GM12865 (cell line): ENCODE measurements around the gene DKK3.

Experiments
- DNase-seq: peaks from one replicate; pipeline ENCODE4 v3.0.0; 2010; ENCODE audit warnings: low read depth
- H3K4me3 ChIP-seq: 2 replicates; pipeline ENCODE4 v1.5.1; 2011; ENCODE audit warnings: mild to moderate bottlenecking, low read depth, low read length, control low read depth
- TF ChIP-seq, protein P1 (sequence below): IDR thresholded peaks from 2 replicates; pipeline ENCODE4 v1.5.1; 2011; ENCODE audit warnings: low read length, control low read depth, low read depth, inconsistent platforms; ENCODE audit not compliant: insufficient read depth; ENCODE audit errors: missing control alignments

Gene DKK3

DNA sequence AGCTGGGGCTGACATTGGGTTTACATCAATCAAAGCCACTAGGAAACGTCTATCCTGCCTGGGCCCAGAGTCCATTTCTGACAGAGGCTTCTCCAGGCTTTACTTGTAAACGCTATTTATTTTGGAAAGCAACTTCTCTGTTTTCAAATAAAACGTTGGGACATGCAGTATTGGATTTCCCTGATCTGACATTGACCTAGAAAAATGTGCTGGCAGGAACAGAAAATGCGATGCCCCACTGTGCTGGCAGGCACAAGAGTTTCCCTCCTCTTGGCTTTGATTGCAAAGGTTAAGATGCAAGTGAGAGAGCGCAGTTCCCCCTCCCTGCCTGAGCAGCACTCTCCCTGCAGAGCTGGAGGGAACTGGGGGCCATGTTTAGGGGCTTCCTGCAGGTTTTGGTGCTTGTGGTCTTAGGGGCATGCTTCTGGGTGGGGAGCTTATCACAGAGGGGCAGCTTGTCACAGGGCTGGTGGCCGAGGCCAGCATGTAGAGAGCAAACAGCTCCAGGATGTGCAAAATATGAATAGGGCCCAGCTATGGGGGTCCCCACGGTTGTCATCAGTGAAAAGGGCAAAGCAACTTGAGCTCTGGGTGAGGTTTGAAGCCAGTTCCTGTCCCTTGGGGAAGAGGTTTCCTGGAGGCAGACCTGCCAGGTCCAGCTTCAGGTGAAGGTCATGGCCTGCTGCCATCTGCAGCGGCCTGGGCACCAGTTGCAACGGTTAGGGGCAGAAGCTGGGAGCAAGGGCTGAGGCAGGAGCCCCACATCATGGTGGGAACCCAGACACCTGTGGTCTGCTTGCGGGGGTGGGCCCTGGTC, 42.3 kb upstream of the DKK3 start:
- TF ChIP-seq, protein P1, sequence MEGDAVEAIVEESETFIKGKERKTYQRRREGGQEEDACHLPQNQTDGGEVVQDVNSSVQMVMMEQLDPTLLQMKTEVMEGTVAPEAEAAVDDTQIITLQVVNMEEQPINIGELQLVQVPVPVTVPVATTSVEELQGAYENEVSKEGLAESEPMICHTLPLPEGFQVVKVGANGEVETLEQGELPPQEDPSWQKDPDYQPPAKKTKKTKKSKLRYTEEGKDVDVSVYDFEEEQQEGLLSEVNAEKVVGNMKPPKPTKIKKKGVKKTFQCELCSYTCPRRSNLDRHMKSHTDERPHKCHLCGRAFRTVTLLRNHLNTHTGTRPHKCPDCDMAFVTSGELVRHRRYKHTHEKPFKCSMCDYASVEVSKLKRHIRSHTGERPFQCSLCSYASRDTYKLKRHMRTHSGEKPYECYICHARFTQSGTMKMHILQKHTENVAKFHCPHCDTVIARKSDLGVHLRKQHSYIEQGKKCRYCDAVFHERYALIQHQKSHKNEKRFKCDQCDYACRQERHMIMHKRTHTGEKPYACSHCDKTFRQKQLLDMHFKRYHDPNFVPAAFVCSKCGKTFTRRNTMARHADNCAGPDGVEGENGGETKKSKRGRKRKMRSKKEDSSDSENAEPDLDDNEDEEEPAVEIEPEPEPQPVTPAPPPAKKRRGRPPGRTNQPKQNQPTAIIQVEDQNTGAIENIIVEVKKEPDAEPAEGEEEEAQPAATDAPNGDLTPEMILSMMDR = no peak
- H3K4me3 ChIP-seq = no peak overlapping the region
- no peak for DNase-seq

DNA sequence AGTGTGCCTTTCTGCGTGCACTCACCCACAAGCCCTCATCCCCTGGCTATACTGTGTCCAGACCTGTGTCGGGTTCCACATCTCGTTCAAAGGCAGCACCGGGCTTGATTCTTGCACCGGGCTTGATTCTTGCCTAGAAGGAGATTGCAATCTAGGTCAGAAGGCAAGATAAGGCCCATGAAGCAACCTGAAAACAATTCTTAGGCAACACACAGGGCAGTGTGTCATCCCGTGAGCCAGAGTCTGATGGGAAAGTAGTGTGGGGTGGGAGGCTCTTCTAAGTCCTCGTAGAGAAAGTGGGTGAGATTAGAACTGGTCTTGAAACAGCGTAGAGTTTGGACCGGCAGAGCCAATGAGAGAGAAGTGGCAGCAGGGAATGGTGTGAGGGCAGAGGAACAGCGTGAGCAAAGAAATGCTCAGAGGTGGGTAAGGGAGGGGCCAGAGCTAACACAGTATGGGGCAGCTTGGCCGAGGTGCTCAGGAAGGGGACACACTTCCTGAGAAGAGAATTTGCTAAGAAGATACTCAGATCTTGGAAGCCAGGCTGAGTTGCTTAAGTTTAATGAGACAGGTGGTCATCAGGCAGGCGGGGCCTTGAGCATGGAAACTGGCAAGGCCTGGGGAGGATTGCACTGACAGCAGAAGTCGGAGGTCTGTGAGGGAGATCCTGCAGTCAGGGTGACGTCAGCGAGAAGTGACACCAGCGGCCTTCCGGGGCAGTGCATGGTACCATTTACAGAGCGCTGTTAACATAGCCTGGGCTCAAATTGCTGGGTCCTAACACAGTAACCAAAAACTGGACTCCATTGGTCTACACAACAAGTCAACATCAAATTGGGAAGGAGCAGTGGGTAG, 40.7 kb upstream of the DKK3 start:
- no peak overlapping the region for H3K4me3 ChIP-seq
- TF ChIP-seq, protein P1 = no peak
- DNase-seq = no peak

- no peak overlapping the region for H3K4me3 ChIP-seq
- DNase-seq = no peak
- TF ChIP-seq, protein P1 = no peak
Observed at GRCh38 chr11:12046636-12047236, 38.3 kb upstream of the DKK3 start.

GRCh38 chr11:12045914-12046635, 37.6 kb upstream of the DKK3 start:
- DNase-seq = no peak
- no peak overlapping the region for H3K4me3 ChIP-seq
- TF ChIP-seq, protein P1 = no peak

DNA sequence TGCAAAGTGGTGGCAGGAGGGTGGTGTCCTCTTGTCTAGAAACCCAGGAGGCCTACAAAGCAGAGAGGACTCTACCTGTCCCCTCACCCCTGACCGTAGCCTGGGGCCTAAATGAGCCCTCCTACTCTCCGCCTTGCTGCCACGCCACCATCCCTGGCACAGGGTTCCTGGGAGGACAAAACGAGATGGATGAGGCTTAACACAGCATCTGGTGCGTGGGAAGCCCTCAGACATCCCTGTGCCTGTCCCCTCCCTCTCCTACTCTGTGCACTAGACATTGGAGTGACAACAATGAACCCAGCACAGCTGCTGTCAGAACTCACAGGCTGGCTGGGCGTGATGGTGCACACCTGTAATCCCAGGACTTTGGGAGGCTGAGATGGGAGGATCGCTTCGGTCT, 36.4 kb upstream of the DKK3 start:
- TF ChIP-seq, protein P1 = no peak
- no peak for DNase-seq
- H3K4me3 ChIP-seq = no peak overlapping the region
